ENCODE results near the gene USP11.

The USP11 gene

DNA sequence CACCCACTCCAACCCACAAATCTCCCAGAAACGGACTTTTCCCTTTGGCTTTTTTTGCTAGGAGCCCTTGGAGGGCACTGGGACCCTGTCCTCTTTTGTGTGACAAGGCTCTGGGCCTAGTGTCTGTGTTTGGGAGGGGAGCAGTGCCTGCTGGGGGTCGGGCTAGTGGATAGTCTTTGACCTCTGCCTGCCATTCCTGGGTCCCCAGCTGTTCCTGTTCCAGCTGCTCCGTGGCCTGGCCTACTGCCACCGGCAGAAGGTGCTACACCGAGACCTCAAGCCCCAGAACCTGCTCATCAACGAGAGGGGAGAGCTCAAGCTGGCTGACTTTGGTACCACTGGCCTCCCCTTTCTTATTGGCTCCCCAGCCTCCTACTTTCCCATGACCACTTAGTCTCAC is 6.7 kb upstream of the USP11 start:
- no peak for DNase-seq

DNA sequence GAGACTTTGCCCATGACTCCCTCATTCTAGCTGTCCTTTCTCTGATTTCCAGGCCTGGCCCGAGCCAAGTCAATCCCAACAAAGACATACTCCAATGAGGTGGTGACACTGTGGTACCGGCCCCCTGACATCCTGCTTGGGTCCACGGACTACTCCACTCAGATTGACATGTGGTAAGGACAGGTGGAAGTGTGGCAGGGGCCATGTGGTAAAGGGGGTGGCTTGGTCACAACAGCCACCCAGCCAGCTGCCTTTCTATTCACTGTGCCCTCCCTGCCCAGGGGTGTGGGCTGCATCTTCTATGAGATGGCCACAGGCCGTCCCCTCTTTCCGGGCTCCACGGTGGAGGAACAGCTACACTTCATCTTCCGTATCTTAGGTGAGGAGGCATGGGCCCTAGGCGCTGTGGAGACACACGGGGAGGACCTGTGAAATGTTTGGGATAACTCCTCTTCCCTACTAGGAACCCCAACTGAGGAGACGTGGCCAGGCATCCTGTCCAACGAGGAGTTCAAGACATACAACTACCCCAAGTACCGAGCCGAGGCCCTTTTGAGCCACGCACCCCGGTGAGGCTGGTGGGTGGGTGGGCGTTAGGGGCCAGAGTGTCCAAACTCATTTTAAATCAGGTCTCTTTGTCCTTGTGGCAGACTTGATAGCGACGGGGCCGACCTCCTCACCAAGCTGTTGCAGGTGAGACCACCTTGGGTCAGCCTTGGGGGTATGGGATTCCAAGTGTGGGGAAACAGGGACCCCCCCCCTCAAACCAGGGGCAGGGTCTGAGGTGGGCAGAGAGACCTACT is 6.1 kb upstream of the USP11 start:
- DNase-seq = no peak

DNA sequence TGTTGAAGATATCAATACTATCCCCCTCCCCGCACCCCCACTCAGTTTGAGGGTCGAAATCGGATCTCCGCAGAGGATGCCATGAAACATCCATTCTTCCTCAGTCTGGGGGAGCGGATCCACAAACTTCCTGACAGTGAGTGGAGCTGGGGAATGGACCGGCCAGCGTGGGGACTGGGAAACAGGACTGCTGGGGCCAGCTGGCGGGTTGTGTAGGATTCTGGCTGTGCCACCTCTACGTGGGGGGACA is 5.5 kb upstream of the USP11 start:
- no peak for DNase-seq

DNA sequence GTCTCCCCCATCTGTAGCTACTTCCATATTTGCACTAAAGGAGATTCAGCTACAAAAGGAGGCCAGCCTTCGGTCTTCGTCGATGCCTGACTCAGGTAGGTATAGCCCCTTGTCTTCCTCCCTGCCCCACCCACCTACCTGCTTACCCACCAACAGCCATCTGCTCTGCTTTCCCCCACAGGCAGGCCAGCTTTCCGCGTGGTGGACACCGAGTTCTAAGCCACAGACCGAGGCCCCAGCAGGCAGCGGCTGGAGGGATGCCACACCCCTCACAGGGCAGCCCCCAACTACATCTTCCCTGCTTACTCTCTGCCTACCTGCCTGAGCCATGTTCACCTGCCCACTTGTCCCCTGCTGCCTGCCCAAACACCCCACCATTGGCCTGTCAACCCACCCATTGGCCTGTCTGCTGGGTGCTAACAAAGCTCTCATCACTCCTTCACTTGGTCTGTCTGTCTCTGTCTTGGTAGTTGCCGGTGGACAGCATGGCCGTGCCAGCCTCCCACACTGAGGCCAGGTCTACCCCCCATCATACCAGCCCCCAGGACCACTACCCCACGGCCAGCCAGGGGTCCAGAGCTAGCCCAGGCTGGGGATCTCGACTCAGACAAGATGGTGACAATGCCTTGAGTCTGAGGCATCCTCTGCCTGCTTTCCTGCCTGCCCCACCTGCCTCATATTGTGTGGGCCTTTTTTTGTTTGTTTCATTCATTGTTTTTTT is 4.1 kb upstream of the USP11 start:
- DNase-seq = no peak

DNA sequence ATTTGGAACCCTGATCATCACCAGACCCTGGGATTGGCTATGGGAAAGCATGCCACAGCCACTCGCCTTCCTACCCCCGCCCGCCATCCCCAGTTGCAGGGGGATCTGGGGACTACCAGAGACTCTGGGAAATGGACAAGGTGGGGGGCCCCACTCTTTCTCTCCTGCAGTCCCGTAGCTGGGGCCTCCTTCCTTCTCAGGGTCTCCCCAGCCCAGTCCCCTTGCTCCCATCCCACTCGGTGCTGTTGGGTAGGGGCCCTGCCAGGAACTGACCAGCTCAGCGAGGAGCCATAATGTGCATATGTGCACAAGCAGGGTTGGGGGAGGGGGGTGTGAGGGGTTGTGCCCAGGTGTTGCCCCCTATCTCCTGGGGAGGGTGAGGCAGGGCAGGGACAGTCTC is 3.4 kb upstream of the USP11 start:
- no peak for DNase-seq

DNA sequence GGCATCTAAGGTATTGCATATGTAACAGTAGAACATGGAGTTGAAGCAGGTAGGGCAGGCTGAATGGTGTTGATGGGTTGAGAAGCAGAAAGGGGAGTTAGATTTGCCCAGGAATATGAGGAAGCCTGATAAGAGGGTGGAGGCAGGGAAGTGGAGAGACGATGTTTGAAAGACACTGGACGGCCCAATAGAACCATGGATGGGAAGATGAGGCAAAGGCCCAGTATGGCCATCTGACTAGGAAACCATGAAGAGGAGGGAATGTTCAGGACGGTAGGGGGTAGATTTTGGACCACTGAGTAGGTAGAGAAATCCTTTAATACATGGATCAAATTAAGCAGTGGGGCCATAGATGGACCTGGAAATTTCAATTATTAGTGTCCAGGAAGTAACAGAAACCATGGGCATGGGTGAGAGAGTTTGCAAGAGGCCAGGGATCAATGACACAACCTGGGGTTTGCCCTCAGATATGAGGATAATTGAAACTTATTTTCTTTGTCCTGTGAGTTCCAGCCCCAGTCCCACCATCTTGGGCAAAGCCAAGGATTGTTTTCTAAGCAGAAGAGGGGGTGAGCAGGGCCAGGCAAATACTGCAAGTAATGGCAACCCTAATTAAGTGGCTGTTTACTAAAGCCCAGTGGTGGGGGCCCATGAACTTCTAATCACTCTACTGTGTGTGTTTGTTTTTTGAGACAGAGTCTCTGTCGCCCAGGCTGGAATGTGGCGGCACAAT is 2.5 kb upstream of the USP11 start:
- no peak for DNase-seq

DNA sequence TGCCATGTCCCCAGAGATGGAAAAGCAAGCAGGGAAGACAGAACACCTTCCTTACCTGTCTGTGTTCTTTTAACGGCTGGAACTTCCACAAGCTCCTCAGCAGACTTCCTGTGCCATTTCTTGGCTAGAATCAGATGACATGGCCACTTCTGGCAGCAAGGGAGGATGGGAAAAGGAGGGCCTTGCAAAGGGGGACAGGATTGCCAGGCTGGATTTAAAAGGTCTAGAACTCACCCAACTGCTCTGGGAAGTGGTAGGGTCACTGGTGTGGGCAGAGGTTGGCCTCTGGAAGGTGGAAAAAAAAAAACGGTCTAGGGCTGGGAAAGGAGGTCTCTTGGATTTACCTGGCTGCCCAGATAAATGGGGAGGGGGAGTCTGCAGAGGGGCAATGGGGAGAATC is 1.6 kb upstream of the USP11 start:
- DNase-seq = no peak

DNA sequence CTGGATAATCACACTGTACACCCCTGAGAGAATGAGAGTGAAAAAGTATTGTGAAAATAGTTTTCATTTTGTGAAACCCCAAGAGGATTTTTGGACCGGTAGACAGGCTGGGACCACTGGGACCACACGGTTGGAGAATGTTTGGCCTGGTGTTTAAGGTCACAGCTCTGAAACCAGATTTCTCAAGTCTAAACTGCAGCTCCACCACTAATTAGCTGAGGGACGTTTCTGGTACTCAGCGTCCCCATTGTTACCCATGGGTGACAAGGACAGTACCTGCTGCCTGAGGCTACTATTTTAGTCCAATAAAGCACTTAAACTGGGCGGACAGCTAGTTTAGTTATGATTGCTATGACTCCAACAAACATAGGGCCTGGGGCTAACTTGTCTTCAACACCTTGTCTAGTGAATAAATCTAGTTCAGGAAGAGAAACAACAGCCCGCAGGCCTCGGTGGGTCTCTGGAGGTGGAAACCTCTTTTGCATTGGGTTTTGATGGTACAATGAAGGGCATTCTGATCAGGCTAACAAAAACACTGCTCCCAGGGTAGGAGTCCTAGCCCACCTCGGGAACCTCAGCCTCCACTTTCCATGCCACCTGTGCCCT is 509 bp upstream of the USP11 start:
- DNase-seq = peak; percentile 5

DNA sequence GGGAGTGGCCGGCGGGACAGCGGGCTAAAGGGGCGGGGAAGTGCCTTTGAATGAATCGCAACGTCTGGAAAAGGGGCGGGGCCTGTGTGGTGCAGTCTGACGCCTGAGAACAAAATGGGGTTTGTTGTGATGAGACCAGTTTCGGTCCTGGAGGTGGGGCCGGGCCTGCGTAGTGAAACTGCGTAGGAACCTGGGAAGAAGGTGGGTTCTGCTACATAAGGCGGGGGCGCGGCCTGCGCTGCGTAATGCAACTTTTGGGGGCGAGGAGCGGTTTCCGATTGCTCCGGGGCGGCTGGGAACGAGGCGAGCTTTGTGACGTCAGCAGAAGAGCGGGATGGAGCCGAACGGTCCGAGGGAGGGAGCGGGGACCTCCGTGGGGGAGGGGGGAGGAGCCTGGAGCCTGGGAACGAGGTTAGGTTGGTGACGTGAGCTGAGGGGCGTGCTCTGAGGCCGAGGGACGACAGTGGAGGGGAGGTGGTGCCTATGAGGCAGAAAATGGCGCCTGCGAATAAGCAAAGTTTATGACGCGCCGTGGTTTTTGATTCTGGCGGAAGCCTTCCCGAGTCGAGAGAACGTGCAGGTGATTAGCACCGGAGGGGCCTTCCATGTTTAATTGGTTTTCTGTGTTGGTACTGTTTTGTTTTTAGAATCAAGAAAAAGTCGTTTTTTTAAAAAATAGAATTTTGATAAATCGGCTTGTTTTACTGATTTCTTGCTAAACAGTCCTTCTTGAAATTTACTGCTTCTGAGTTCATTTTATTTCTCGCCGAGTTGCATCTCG is 714 bp downstream of the USP11 start:
- peak; percentile 95 for DNase-seq

DNA sequence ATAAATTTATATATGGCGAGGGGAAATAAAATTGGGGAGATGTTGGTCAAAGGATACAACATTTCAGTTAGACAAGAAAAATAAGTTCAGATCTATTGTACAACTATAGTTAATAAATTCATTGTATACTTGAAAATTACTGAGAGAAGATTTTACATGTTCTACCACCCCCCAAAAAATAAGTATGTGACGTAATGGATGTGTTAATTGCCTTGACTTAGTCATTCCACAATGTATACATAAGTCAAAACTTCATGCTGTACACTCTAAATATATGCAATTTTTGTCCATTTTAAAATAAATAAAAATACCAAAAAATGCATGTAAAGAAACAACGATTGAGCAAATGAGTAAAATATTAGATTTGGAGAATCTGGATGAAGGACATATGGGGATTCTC is 1.8 kb downstream of the USP11 start:
- DNase-seq = no peak

DNA sequence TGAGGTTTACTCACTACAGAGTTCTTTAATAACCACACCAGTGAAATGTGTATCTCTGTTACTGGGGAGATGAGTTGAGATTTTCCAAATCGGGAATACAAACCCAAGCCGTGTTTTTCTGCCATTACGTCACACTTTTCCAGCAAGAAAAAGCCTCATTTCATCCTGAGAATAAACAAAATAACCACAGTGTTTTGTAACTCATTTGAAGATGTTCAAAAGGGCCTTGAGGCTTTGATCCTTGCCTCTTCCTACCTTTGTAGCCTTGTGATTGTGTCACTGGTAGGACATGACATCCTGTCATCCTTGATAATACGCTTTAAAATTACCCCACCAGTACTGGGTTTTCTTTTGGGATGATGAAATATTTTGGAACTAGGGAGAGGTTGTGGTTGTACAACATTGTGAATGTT is 2.9 kb downstream of the USP11 start:
- DNase-seq = no peak

DNA sequence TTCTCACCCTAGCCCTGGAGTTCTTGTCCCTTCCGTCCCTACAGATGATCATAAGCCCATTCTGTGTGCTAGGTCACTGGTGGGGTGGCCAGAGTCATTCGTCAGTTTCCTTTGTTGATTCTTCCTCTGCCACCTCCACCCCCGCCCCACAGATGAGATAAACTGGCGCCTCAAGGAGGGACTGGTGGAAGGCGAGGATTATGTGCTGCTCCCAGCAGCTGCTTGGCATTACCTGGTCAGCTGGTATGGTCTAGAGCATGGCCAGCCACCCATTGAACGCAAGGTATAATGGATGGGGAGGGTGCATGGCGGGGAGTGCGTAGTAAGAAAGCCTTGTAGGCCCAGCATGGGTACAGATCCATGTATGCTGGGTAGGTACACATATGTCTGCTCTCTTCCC is 6.4 kb downstream of the USP11 start:
- no peak for DNase-seq

DNA sequence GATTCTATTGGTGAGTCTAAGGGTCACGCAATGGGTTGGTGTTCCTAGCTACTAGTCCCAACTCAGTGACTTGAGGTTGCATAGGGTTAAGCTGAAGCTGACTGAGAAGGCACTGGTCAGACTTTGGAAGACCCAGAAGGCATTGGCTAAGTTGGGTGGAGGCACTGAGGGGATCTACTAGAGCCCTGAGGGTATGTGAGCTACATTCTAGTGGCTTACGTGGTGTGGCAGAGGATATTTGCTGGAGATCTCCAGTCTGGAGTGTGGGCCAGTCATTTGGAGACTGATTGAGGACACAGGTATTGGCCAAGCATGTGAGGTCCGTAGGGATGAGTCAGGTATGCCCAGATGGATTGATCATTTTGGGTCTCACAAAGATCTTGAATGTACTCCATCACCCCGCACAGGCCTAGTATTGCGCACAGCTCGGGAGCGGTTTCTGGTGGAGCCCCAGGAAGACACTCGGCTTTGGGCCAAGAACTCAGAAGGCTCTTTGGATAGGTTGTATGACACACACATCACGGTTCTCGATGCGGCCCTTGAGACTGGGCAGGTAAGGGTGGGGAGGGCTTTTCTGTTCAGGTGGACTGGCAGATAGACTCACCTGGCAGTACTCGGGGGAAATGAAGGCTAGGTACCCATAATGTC is 7.2 kb downstream of the USP11 start:
- DNase-seq = no peak

DNA sequence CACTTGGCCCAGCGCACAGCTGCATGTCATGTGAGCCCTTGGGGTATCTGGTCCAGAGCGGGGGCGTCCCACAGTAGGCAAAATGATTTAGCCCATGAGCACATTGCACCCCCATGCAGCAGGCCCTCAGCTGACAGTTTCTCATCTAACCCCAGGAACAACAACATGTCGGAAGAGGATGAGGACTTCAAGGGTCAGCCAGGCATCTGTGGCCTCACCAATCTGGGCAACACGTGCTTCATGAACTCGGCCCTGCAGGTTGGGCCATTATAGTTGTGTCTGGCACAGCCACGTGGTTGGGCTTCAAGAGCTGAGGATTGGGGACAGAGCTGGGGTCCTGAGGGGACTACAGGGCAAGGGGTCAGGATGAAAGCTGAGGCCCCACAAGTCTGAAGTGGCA is 7.8 kb downstream of the USP11 start:
- DNase-seq = no peak

DNA sequence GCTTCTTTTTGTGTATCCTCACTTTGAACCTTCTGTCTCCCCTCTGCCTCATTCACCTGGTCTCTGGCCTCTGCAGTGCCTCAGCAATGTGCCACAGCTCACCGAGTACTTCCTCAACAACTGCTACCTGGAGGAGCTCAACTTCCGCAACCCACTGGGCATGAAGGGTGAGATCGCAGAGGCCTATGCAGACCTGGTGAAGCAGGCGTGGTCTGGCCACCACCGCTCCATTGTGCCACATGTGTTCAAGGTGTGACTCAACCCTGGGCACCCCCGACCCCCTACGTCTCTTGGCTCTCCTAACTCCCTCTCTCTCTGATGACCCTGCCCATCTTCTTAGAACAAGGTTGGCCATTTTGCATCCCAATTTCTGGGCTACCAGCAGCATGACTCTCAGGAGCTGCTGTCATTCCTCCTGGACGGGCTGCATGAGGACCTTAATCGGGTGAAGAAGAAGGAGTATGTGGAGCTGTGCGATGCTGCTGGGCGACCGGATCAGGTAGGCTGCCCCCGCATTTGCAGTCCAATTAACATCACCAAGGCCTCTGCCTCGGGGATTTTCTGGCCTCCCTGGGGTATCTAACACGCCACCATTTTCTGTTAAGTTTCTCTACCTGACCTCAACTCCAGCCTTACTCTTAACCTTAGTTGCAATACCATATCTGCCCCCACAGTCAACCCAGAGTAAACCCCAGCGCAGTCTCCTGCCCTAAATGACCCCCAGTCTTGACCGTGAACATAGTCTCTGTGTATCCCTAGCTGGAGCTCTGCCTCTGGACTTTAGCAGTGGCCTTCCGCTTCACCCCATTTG is 8.6 kb downstream of the USP11 start:
- DNase-seq = no peak

DNA sequence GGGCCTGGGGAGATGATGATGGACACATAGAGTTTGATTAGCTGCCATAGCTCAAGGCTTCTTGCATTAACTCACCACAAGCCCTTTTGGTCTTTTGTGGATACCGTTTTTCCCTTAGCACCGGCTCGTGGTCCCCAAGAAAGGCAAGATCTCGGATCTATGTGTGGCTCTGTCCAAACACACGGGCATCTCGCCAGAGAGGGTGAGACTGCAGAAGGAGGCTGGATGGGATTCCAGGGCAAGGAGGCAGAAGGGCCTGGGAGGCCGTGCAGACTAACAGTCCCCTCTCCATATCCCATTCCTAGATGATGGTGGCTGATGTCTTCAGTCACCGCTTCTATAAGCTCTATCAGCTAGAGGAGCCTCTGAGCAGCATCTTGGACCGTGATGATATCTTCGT is 9.5 kb downstream of the USP11 start:
- no peak for DNase-seq

DNA sequence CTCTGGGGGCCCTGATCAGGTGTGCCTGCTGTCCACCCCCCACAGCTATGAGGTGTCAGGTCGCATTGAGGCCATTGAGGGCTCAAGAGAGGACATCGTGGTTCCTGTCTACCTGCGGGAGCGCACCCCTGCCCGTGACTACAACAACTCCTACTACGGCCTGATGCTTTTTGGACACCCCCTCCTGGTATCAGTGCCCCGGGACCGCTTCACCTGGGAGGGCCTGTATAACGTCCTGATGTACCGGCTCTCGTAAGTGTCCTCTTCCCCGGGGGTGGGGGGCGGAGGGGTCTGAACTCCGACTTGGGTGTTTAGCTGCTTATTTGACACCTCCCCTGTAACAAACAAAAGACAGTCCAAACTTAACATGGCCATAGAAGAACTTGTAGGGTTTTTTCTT is 10.5 kb downstream of the USP11 start:
- no peak for DNase-seq

DNA sequence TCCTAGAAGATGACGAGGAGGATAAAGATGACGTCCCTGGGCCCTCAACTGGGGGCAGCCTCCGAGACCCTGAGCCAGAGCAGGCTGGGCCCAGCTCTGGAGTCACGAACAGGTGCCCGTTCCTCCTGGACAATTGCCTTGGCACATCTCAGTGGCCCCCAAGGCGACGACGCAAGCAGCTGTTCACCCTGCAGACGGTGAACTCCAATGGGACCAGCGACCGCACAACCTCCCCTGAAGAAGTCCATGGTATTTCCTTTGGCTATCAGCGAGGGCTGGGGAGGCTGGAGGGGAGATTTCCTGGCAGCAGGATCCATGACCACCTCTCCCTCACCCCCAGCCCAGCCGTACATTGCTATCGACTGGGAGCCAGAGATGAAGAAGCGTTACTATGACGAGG is 11.9 kb downstream of the USP11 start:
- no peak for DNase-seq

DNA sequence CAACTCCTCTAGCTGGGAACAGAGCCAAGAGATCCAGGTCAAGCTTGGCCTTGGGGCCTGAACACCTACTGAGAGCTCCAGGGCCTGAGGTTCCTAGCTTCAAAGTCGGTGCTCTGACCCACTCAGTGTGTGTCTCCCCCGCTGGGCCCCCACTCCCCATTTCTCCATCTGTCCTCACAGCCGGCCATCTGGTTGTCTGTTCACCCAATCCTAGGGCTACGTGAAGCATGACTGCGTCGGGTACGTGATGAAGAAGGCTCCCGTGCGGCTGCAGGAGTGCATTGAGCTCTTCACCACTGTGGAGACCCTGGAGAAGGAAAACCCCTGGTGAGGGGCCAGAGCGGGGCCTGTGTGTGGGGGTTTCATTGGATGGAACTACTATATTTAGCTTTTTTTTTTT is 12.3 kb downstream of the USP11 start:
- no peak for DNase-seq

DNA sequence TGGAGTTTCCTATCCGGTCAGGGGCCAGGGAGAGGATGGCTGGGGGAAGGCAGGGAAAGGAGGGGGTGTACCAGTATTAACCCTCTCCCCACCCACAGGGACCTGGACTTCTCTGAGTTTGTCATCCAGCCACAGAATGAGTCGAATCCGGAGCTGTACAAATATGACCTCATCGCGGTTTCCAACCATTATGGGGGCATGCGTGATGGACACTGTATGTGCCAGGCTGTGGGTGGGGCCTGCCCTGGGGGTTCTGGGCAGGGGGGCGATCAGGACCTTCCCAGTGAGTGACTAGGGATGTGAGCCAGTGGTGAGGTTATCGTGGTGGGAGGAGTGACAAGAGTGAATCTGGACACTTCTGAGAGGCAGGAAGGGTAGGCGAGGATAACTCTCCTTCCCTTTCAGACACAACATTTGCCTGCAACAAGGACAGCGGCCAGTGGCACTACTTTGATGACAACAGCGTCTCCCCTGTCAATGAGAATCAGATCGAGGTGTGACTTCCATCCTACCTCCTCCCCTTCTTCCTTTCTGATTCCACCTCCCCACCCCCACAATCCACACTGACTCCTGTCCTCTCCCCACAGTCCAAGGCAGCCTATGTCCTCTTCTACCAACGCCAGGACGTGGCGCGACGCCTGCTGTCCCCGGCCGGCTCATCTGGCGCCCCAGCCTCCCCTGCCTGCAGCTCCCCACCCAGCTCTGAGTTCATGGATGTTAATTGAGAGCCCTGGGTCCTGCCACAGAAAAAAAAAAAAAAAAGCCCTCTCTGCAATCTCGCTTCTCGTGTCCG is 14.6 kb downstream of the USP11 start:
- DNase-seq = no peak

DNA sequence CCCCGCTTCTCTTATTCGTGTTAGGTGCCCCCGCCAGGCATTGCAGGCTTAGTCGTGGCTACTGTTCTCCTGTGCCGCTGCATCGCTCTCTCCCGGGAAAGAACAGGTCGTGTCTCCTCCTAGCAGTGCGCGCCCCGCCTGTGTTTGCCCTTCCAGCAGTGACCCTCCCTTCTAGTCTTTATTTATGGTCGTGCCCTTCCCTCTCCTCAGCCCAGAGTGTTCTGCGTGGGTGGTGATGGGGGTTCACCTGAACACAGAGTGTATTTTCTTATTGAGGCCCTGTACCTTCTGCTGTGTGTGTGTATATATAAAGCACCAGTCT is 15.2 kb downstream of the USP11 start:
- DNase-seq = no peak
